ENCODE measurements around the gene IL23A. TPM values are rescaled to one million over a fixed set of nuclear protein-coding genes. Genes with fewer than 3 reads are reported as not detected.

IL23A gene
- total and polyA plus RNA-seq, 2 of the 13 experiments (the other 11 are each of a cell fraction or from before 2014, with no cell fraction given), result 0.33 to 0.35 TPM

GRCh38 chr12:56362130-56363059, 23.7 kb downstream of the IL23A start, which contains the start of gene APOF (continued):
- no peak for TF ChIP-seq ZNF318 (CRISPR knock-in tag; IDR thresholded peaks at IDR 0.05)
- no peak for TF ChIP-seq ZNF333 (CRISPR knock-in tag; IDR thresholded peaks at IDR 0.05; ENCODE audit: borderline replicate concordance)
- TF ChIP-seq ZFP41 (CRISPR knock-in tag; IDR thresholded peaks at IDR 0.05; ENCODE audit: borderline replicate concordance), result no peak
- no peak for TF ChIP-seq CHCHD3 (CRISPR knock-in tag; IDR thresholded peaks at IDR 0.05)
- TF ChIP-seq THRA (CRISPR knock-in tag; IDR thresholded peaks at IDR 0.05; ENCODE audit: borderline replicate concordance), result peak; percentile 50; the same call in 1 of the 2 replicates
- TF ChIP-seq AKNA (CRISPR knock-in tag; IDR thresholded peaks at IDR 0.05; ENCODE audit: borderline replicate concordance), result no peak
- no peak for TF ChIP-seq FIP1L1 (IDR thresholded peaks at IDR 0.05; ENCODE audit: borderline replicate concordance, insufficient read depth, low read depth, low read length)
- TF ChIP-seq CREBL2 (CRISPR knock-in tag; IDR thresholded peaks at IDR 0.05; ENCODE audit: borderline replicate concordance), result no peak
- TF ChIP-seq ARNT2 (CRISPR knock-in tag; IDR thresholded peaks at IDR 0.05; ENCODE audit: low read depth), result no peak
- TF ChIP-seq HDAC1 (CRISPR knock-in tag; IDR thresholded peaks at IDR 0.05), result peak; percentile 30; the same call in 1 of the 2 replicates
- TF ChIP-seq ZNF430 (CRISPR knock-in tag; IDR thresholded peaks at IDR 0.05), result no peak; the same call in 1 of the 2 replicates
- no peak for TF ChIP-seq ZNF660 (CRISPR knock-in tag; IDR thresholded peaks at IDR 0.05; ENCODE audit: borderline replicate concordance, low read depth)

All from HepG2 (cell line).